HG03432 (cell line): ENCODE results near the gene BBS4.
"Not testable (repeated sequence)": the region's sequence is repeated elsewhere in the genome, so short reads cannot be mapped to it uniquely, and the experiment has no call there.

Source experiments
- ATAC-seq: cut with Tn5 transposase; IDR thresholded peaks from one replicate; pipeline ENCODE4 v1.9.1; 2021; ENCODE audit warnings: mild to moderate bottlenecking, moderate library complexity; ENCODE audit not compliant: unreplicated experiment

Gene BBS4

GRCh38 chr15:72698938-72699337 is 12.9 kb downstream of the BBS4 start:
- ATAC-seq = no peak

- ATAC-seq = no peak
Measured at GRCh38 chr15:72700076-72700475, 14.1 kb downstream of the BBS4 start.

GRCh38 chr15:72706266-72706665 is 20.3 kb downstream of the BBS4 start:
- no peak for ATAC-seq

- ATAC-seq = not testable (repeated sequence)
Measured at GRCh38 chr15:72708551-72709303, 22.7 kb downstream of the BBS4 start.

- no peak for ATAC-seq
Measured at GRCh38 chr15:72722071-72722696, 36.2 kb downstream of the BBS4 start.

GRCh38 chr15:72724028-72724427 is 38.0 kb downstream of the BBS4 start:
- no peak for ATAC-seq

- no peak for ATAC-seq
Measured at GRCh38 chr15:72725446-72725845, 39.4 kb downstream of the BBS4 start.

- not testable (repeated sequence) for ATAC-seq
Measured at GRCh38 chr15:72725851-72726250, 39.8 kb downstream of the BBS4 start.

- no peak for ATAC-seq
Measured at GRCh38 chr15:72727154-72727553, 41.1 kb downstream of the BBS4 start.

- ATAC-seq = not testable (repeated sequence)
Measured at GRCh38 chr15:72728249-72728648, 42.2 kb downstream of the BBS4 start.

GRCh38 chr15:72728821-72729220 is 42.8 kb downstream of the BBS4 start:
- ATAC-seq = no peak

GRCh38 chr15:72732086-72732485 is 46.1 kb downstream of the BBS4 start:
- no peak for ATAC-seq

- ATAC-seq = no peak
Measured at GRCh38 chr15:72732516-72732915, 46.5 kb downstream of the BBS4 start.

- ATAC-seq = no peak
Measured at GRCh38 chr15:72733941-72734738, 48.1 kb downstream of the BBS4 start.

- ATAC-seq = no peak
Measured at GRCh38 chr15:72735111-72735510, 49.1 kb downstream of the BBS4 start.

GRCh38 chr15:72737061-72737460 is 51.1 kb downstream of the BBS4 start:
- ATAC-seq = no peak

GRCh38 chr15:72737723-72738122 is 51.7 kb downstream of the BBS4 start:
- ATAC-seq = no peak

- no peak for ATAC-seq
Measured at GRCh38 chr15:72740219-72740618, 54.2 kb downstream of the BBS4 start.

GRCh38 chr15:72749700-72750099 is 63.7 kb downstream of the BBS4 start:
- ATAC-seq = no peak

- ATAC-seq = no peak
Measured at GRCh38 chr15:72751751-72752455, 65.9 kb downstream of the BBS4 start.

GRCh38 chr15:72754096-72754495 is 68.1 kb downstream of the BBS4 start:
- no peak for ATAC-seq
